GM21825 (cell line): ENCODE measurements around the gene ZC3H12C.

Experiments
- ATAC-seq: cut with Tn5 transposase; IDR thresholded peaks from one replicate; pipeline ENCODE4 v1.9.1; 2021; ENCODE audit warnings: mild to moderate bottlenecking, moderate library complexity; ENCODE audit not compliant: unreplicated experiment

The ZC3H12C gene

GRCh38 chr11:110147962-110148709 lies 54.9 kb downstream of the ZC3H12C start:
- no peak for ATAC-seq

GRCh38 chr11:110148775-110149744 lies 55.9 kb downstream of the ZC3H12C start:
- no peak for ATAC-seq

- ATAC-seq, result no peak
Measured at GRCh38 chr11:110152199-110152598, 59.0 kb downstream of the ZC3H12C start.

GRCh38 chr11:110153474-110153873 lies 60.3 kb downstream of the ZC3H12C start:
- no peak for ATAC-seq

- no peak for ATAC-seq
Measured at GRCh38 chr11:110156503-110156902, 63.3 kb downstream of the ZC3H12C start.

GRCh38 chr11:110158317-110159200 lies 65.4 kb downstream of the ZC3H12C start:
- ATAC-seq, result no peak

GRCh38 chr11:110159476-110159875 lies 66.3 kb downstream of the ZC3H12C start:
- no peak for ATAC-seq

- no peak for ATAC-seq
Measured at GRCh38 chr11:110160016-110160415, 66.8 kb downstream of the ZC3H12C start.

- no peak for ATAC-seq
Measured at GRCh38 chr11:110160437-110160836, 67.2 kb downstream of the ZC3H12C start.

GRCh38 chr11:110161061-110161460 lies 67.9 kb downstream of the ZC3H12C start:
- no peak for ATAC-seq

GRCh38 chr11:110162216-110162615 lies 69.0 kb downstream of the ZC3H12C start:
- ATAC-seq, result no peak

- ATAC-seq, result no peak
Measured at GRCh38 chr11:110165039-110165925, 72.1 kb downstream of the ZC3H12C start.

- no peak for ATAC-seq
Measured at GRCh38 chr11:110168033-110168803, 75.0 kb downstream of the ZC3H12C start.

- ATAC-seq, result no peak
Measured at GRCh38 chr11:110169738-110170137, 76.5 kb downstream of the ZC3H12C start.

GRCh38 chr11:110172468-110173065 lies 79.4 kb downstream of the ZC3H12C start:
- ATAC-seq, result no peak

GRCh38 chr11:110173811-110174644 lies 80.8 kb downstream of the ZC3H12C start:
- ATAC-seq, result peak; percentile 66

- no peak for ATAC-seq
Measured at GRCh38 chr11:110174645-110175310, 81.6 kb downstream of the ZC3H12C start.
